Parathyroid adenoma (tissue), 2 donors: ENCODE results near the gene CD247.

Experiments
- H2AFZ ChIP-seq: fragments of 300-600 bp; sonication (generic); one replicate; pipeline ENCODE4 v1.7.0; 2017; ENCODE audit warnings: antibody characterized with exemption, mild to moderate bottlenecking
- H3K27ac ChIP-seq: fragments of 300-600 bp; sonication (generic); one replicate; pipeline ENCODE4 v1.7.0; 2017
- H3K27me3 ChIP-seq: fragments of 300-600 bp; sonication (generic); one replicate; pipeline ENCODE4 v1.7.0; 2017; ENCODE audit warnings: low read length; ENCODE audit not compliant: control insufficient read depth, insufficient read depth
- H3K36me3 ChIP-seq: fragments of 300-600 bp; sonication (generic); one replicate; pipeline ENCODE4 v1.7.0; 2017; ENCODE audit warnings: low read length; ENCODE audit not compliant: control insufficient read depth, insufficient read depth
- H3K4me1 ChIP-seq: fragments of 300-600 bp; sonication (generic); one replicate; pipeline ENCODE4 v1.7.0; 2017; ENCODE audit warnings: control low read depth
- H3K4me2 ChIP-seq: fragments of 300-600 bp; sonication (generic); one replicate; pipeline ENCODE4 v1.7.0; 2017; ENCODE audit warnings: low read length
- H3K4me3 ChIP-seq: fragments of 300-600 bp; sonication (generic); one replicate; pipeline ENCODE4 v1.7.0; 2017; ENCODE audit warnings: low read depth, low read length
- H3K79me2 ChIP-seq: fragments of 300-600 bp; sonication (generic); one replicate; pipeline ENCODE4 v1.7.0; 2017; ENCODE audit warnings: control low read depth
- H3K9ac ChIP-seq: fragments of 300-600 bp; sonication (generic); one replicate; pipeline ENCODE4 v1.7.0; 2017; ENCODE audit warnings: mild to moderate bottlenecking
- H3K9me3 ChIP-seq: fragments of 300-600 bp; sonication (generic); one replicate; pipeline ENCODE4 v1.7.0; 2017; ENCODE audit warnings: low read length; ENCODE audit not compliant: control insufficient read depth
- CTCF ChIP-seq: fragments of 300-600 bp; sonication (generic); IDR thresholded peaks from one replicate; pipeline ENCODE4 v1.7.0; 2017; ENCODE audit warnings: antibody characterized with exemption, mild to moderate bottlenecking
- donor health status: primary hyperparathyroidism.

The CD247 gene

GRCh38 chr1:167400359-167400953 is 117.9 kb downstream of the CD247 start:
- no peaks in the 10 kb centered on the region for H3K36me3 ChIP-seq
- H3K9ac ChIP-seq = no peak overlapping the region
- no peak overlapping the region for H3K4me3 ChIP-seq
- H3K4me2 ChIP-seq = no peak overlapping the region
- no peaks in the 10 kb centered on the region for H3K27me3 ChIP-seq
- H3K79me2 ChIP-seq = no peaks in the 10 kb centered on the region
- no peak for TF ChIP-seq CTCF
- no peaks in the 10 kb centered on the region for H3K9me3 ChIP-seq
- no peak overlapping the region for H2AFZ ChIP-seq
- no peaks in the 10 kb centered on the region for H3K4me1 ChIP-seq
- H3K27ac ChIP-seq = no peak overlapping the region

- no peaks in the 10 kb centered on the region for H3K9me3 ChIP-seq
- no peak overlapping the region for H3K4me3 ChIP-seq
- no peak for TF ChIP-seq CTCF
- no peaks in the 10 kb centered on the region for H3K79me2 ChIP-seq
- no peak overlapping the region for H3K4me2 ChIP-seq
- H3K4me1 ChIP-seq = no peaks in the 10 kb centered on the region
- no peak overlapping the region for H3K9ac ChIP-seq
- H3K36me3 ChIP-seq = no peaks in the 10 kb centered on the region
- no peak overlapping the region for H2AFZ ChIP-seq
- no peaks in the 10 kb centered on the region for H3K27me3 ChIP-seq
- H3K27ac ChIP-seq = no peak overlapping the region
Measured at GRCh38 chr1:167392200-167392696, 126.1 kb downstream of the CD247 start.

- Histone ChIP-seq H3K9me3 (no peaks in the 10 kb centered on the region), H3K4me1 (no peaks in the 10 kb centered on the region), H3K27me3 (no peaks in the 10 kb centered on the region), H3K4me2 (no peak overlapping the region), H3K9ac (no peak overlapping the region), H3K4me3 (no peak overlapping the region), H3K27ac (no peak overlapping the region), H3K79me2 (no peaks in the 10 kb centered on the region), H2AFZ (no peak overlapping the region), H3K36me3 (no peaks in the 10 kb centered on the region)
- no peak for TF ChIP-seq CTCF
Measured at GRCh38 chr1:167388976-167389375, 129.4 kb downstream of the CD247 start.

GRCh38 chr1:167387251-167387910 is 130.9 kb downstream of the CD247 start:
- H3K79me2 ChIP-seq = no peaks in the 10 kb centered on the region
- H3K4me1 ChIP-seq = no peaks in the 10 kb centered on the region
- H3K4me3 ChIP-seq = no peak overlapping the region
- H3K9ac ChIP-seq = no peak overlapping the region
- H3K4me2 ChIP-seq = no peak overlapping the region
- no peak overlapping the region for H2AFZ ChIP-seq
- no peak overlapping the region for H3K27ac ChIP-seq
- no peaks in the 10 kb centered on the region for H3K36me3 ChIP-seq
- no peaks in the 10 kb centered on the region for H3K9me3 ChIP-seq
- H3K27me3 ChIP-seq = no peaks in the 10 kb centered on the region
- TF ChIP-seq CTCF = no peak
